Choroid plexus epithelial cell (primary cell): Measurements from ENCODE around the gene BTBD6.

Source experiments
- DNase-seq: peaks from one replicate; pipeline ENCODE4 v3.0.0-alpha.2; 2010; ENCODE audit warnings: low read depth
- H3K4me3 ChIP-seq: 2 replicates; pipeline ENCODE4 v1.5.1; 2011; ENCODE audit warnings: low read depth, mild to moderate bottlenecking, control low read depth, low read length, moderate library complexity
- TF ChIP-seq, protein P1 (sequence below): conservative IDR thresholded peaks from 2 replicates; pipeline ENCODE4 v1.5.1; 2011; ENCODE audit warnings: low read depth, mild to moderate bottlenecking, control low read depth, inconsistent platforms, low read length, moderate library complexity

BTBD6 gene

GRCh38 chr14:105210266-105211025 is 37.9 kb upstream of the BTBD6 start:
- TF ChIP-seq, protein P1, sequence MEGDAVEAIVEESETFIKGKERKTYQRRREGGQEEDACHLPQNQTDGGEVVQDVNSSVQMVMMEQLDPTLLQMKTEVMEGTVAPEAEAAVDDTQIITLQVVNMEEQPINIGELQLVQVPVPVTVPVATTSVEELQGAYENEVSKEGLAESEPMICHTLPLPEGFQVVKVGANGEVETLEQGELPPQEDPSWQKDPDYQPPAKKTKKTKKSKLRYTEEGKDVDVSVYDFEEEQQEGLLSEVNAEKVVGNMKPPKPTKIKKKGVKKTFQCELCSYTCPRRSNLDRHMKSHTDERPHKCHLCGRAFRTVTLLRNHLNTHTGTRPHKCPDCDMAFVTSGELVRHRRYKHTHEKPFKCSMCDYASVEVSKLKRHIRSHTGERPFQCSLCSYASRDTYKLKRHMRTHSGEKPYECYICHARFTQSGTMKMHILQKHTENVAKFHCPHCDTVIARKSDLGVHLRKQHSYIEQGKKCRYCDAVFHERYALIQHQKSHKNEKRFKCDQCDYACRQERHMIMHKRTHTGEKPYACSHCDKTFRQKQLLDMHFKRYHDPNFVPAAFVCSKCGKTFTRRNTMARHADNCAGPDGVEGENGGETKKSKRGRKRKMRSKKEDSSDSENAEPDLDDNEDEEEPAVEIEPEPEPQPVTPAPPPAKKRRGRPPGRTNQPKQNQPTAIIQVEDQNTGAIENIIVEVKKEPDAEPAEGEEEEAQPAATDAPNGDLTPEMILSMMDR: no peak
- DNase-seq: no peak
- no peak overlapping the region for H3K4me3 ChIP-seq

- DNase-seq: no peak
- TF ChIP-seq, protein P1: no peak
- no peak overlapping the region for H3K4me3 ChIP-seq
Observed at GRCh38 chr14:105211086-105211757, 37.1 kb upstream of the BTBD6 start.

DNA sequence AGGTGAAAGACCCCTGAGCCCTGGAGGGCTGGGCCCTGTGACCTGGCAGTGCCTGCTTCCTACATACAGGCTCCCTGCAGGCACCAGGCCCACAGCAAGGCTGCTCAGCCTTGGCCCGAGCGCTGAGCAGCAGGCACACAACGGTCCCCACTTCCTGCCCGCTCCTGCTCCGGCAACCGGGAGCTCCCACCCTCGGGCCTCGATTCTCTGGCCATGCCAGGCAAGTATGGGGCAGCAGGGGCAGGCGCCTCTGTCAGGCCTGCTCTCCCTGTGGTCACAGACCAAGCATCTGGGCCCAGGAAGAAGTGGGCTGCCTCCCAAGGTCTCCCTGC is 36.6 kb upstream of the BTBD6 start:
- DNase-seq: no peak
- TF ChIP-seq, protein P1: no peak
- no peak overlapping the region for H3K4me3 ChIP-seq

DNA sequence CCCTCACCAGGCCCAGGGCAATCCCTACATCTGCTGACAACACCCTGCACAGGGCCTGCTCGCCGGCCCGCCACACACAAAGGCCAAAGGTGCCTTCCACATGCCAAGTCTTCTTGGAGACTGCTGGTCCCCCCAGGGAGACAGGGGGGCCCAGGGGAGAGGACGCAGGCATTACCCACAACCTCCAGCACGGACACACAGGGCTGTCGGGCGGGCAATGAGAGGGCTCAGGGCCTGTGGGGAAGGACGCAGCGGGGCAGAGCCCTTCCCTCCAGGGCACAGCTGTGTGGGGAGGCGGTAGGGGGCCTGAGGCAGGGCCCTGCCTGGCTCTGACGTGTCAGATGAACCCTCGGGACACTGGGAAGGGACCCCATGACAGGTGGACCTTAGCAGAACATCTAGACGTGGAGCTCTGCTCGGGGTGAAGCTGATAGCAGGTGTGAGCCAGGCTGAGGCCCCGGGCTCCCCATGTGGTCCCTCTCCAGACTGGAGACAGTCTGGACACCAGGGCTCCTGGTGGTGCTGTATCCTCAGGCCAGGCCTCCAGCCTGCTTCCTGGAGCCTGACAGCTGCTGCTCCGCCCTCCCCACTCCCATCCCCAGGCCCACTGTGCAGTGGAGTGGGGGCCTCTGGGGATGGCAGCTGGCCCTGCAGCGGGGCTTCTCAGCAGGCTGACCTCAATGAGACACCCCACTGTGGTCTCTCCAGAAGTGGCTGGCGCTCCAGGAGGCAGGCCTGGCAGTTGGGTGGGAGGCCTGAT is 35.6 kb upstream of the BTBD6 start:
- no peak overlapping the region for H3K4me3 ChIP-seq
- DNase-seq: no peak
- TF ChIP-seq, protein P1: no peak

GRCh38 chr14:105213361-105213760 is 35.0 kb upstream of the BTBD6 start:
- TF ChIP-seq, protein P1: no peak
- H3K4me3 ChIP-seq: no peak overlapping the region
- DNase-seq: no peak

DNA sequence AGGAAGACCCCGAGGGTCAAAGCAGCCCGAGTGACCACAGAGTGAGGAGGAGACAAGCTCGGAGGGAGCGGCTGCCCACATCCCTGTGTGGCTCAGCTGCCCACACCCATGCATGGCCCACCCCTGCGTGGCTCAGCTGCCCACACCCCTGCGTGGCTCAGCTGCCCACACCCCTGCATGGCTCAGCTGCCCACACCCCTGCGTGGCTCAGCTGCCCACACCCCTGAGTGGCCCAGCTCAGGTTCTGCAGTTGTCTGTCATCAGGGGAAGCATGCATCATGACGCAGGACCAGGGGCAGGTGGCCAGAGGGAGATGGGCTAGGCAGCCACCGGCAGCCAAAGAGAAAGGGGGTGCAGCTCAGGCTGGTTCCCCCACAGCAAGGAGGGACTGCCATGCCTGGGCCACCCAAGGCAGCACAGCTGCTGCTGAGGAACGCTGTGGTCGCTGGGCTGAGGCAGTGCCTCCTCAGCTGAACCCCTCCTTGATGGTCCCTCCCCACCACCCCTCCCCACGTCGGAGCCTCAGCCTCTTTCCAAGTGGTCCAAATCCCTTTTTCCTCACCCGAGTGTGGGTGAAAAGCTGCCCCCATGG is 33.9 kb upstream of the BTBD6 start:
- H3K4me3 ChIP-seq: no peak overlapping the region
- no peak for DNase-seq
- TF ChIP-seq, protein P1: no peak
